ENCODE data around the gene GMNN.
"Not testable (repeated sequence)": the region's sequence is repeated elsewhere in the genome, so short reads cannot be mapped to it uniquely, and the experiment has no call there.

GMNN gene

DNA sequence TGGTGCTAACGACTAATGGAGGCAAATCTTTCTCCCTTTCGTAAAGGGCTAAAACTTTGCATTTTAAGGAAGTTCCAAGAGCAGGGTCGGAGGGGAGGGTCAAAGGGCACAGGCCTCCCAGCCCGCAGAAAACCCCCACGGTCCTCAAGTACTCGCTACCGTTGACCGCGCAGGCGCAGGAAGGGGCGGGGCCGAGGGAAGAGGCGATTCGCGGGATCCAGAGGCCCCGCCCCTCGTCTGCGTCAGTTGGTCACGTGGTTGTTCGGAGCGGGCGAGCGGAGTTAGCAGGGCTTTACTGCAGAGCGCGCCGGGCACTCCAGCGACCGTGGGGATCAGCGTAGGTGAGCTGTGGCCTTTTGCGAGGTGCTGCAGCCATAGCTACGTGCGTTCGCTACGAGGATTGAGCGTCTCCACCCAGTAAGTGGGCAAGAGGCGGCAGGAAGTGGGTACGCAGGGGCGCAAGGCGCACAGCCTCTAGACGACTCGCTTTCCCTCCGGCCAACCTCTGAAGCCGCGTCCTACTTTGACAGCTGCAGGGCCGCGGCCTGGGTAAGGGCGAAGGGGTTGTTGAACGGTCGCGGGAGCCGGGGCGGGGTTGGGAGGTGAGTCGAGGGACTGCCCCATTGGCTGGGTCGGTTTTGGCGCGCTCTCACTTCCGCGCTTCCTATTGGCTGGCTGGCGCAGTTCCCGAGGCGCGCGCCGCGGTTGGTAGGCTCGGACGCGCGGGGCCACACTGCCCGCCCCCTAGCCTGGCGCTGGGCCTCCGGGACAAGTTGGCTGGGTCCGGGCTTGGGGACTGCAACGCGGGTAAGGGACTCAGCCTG, at the start of gene GMNN:
Gene GMNN (plus strand): TSS at position 242 of the 824 bp plus-strand sequence. CDS start 2,310 bp downstream, outside the sequence.
- DNase-seq, result peak; percentile 78

DNA sequence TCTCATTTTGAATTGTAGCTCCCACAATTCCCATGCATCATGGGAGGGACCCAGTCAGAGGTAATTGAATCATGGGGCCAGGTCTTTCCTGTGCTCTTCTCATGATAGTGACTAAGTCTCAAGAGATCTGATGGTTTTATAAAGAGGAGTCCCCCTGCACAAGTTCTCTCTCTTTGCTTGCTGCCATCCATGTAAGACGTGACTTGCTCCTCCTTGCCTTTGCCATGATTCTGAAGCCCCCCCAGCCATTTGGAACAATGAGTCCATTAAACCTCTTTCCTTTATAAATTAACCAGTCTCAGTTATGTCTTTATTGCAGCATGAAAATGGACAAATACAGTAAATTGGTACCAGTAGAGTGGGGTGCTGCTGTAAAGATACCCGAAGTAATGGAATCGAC, 44.1 kb upstream of the GMNN start:
- DNase-seq, result not testable (repeated sequence)

DNA sequence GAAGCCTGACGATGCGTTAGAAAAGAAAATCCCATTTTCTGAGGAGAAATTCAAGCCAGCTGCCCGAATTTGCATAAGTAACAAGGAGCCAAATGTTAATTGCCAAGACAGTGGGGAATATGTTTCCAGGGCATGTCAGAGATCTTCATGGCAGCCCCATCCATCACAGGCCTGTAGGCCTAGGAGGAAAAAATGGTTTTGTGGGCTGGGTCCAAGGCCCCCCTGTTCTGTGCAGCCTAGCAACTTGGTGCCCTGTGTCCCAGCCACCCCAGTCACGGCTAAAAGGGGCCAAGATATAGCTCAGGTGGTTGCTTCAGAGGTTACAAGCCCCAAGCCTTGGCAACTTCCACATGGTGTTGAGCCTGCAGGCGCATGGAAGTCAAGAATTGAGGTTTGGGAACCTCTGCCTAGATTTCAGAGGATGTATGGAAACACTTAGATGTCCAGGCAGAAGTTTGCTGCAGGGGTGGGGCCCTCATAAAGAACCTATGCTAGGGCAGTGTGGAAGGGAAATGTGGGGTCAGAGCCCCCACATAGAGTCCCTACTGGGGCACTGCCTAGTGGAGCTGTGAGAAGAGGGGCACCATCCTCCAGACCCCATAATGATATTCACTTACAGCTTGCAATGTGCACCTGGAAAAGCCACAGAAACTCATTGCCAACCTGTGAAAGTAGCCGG, 43.1 kb upstream of the GMNN start:
- DNase-seq, result not testable (repeated sequence)

DNA sequence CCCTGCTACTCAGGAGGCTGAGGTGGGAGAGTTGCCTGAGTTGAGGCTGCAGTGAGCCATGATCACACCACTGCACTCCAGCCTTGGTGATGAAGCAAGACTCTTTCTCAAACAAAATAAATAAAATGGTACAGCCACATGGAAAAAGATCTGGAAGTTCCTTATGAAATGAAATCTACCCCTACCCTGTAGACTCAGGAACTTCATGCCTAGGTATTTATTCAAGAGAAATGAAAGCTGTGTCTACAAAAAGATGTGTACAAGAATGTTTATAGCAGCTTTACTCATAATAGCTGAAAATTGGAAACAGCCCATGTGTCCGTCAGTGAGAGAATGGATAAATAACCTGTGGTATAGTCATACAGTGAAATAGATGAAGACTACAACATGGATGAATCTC, 40.6 kb upstream of the GMNN start:
- no peak for DNase-seq

DNA sequence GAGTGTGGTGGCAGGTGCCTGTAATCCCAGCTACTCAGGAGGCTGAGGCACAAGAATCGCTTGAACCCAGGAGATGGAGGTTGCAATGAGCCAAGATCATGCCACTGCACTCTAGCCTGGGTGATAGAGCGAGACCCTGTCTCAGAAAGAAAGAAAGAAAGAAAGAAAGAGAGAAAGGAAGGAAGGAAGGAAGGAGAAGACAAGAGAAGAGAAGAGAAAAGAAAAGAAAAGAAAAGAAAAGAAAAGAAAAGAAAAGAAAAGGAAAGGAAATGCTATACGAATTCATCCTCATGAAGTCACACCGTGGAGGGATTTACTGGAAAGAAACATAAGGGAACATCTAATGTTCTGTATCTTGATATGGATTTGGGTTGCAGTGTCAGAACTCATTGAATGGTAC, 40.0 kb upstream of the GMNN start:
- DNase-seq, result not testable (repeated sequence)

DNA sequence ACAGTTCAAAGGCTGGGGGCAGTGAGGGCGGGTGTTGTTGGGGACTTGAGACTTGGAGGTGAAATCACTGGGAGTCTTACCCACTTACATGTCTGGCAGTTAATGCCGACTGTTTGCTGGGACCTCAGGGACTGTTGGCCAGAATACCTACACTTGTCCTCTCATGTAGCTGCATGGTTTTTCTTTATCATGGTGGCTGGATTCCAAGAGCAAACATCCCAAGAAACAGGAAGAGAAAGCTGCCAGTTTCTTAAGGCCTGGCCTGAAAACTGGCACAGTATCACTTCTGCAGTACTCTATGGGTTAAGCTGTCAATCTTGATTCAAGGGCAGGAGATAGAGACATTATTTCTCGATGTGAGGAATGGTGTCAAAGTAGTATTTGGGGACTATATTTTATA, 36.0 kb upstream of the GMNN start:
- no peak for DNase-seq

DNA sequence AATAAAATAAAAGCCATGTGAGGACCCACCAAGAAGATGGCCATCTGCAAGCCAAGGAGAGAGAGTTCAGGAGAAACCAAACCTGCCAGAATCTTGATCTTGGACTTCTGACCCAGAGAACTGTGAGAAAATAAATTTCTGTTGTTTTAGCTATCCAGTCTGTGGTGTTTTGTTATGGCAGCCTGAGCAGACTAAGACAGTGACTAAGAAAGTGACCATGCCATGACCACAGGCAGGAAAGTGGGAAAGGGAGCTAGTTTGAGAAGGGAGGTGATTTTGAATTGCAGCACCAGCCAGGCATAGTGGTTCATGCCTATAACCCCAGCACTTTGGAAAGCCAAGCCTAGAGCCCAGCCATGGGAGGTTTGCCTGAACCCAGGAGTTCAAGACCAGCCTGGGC, 33.9 kb upstream of the GMNN start:
- no peak for DNase-seq

DNA sequence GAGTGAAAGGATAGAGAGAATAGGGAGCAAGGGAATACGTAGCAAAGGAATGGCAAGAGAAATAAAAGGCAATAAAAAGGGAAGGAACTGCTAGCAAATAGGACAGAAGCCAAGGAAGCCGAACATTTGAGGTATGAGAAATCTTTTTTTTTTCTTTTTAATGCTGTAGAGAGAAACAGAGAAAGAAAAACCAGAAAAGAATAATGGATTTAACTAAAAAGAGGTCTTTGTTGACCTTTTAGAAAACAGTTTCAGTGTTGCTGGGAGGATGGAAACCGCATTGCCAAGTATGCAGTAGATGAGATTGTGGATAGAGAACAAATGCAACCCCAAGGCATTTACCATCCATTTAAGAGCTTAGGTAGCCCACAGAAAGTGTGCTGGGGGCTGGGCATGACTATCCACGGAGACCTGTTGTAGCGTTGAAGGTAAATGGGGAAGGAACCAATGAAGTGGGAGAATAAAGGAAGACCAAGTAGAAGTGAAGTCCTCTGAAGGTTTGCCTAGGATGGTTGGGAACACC, 32.5 kb upstream of the GMNN start:
- DNase-seq, result no peak

DNA sequence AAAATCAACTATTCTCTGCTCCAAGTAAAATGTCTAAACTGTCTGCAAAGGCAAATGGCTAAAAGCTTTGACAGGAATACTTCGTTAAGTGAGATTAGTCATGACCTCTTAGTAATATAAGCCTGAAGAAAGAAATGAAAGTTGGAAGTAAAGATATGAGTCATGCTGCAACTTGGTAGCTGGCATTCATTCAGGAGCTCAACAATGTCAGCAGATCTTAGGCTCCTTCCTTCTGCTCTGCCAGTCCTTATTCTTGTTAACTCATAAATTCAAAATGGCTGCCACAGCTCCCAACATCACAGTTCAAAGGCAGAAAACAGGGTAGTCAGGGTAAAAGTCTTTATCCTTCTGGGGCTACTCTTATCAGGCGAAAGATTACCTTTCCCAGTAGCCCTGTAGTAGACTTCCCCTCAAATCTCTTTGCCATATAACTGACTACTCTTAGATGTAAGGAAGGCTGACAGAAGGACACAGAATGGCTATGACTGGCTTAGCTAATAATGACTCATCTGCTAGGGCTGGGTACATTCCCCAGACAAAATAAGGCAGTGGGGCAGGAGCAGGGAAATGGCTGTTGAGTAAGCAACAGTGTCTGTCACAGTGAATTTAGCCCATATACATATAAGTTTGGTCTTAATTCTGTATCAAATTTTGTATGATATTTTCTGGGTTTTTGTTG, 31.3 kb upstream of the GMNN start:
- no peak for DNase-seq

DNA sequence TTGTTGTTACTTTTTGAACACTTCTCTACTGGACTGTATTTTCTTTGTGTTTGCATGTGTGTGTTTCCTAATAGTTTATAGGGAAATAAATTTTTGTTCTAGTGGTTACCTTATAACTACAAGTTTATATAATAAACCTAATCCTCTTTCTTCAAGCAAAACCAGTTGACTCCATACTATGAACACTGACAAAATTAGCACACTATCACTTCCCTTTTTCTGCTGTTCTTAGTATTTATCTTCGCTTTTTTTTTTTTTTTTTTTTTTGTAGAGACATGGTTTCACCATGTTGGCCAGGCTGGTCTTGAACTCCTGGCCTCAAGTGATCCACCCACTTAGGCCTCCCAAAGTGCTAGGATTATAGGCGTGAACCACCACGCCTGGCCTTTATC, 30.8 kb upstream of the GMNN start:
- no peak for DNase-seq

DNA sequence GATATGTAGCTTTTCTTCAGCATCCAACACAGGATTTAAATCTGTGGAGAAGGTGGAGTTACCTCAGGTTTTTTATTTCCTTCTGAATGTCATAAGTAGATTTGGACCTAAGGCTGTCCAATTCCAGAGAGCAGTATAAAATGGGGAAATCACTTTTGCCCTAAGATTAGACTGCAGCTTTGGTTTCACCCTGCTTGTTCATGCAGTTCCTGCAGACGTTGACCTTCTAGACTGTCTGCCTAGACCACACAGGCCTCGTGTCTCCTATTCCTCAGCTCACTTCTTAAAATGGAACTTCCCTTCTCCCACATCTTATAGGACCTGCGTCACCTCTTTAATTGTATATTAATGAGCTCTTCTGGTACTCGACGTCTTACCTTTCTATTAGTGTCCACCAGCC, 29.8 kb upstream of the GMNN start:
- DNase-seq, result no peak

DNA sequence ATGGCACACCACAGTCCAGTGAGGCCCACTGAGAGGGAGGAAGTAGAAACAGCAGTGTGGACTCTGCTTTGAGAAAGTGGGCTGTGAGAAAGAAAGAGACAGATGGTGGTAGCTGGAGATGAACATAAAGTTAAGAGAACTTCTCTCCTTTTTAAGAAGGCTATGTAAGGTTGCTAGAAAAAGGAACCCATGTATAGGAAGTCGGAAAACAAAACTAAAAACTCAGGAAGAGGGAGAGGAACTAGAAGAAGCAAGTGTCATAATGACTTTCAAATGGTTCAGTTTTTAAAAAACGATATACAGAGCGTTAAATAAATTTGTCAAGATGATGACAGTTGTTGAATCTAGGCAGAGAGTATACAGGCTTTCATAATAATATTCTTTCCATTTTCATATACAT, 25.4 kb upstream of the GMNN start:
- DNase-seq, result no peak

DNA sequence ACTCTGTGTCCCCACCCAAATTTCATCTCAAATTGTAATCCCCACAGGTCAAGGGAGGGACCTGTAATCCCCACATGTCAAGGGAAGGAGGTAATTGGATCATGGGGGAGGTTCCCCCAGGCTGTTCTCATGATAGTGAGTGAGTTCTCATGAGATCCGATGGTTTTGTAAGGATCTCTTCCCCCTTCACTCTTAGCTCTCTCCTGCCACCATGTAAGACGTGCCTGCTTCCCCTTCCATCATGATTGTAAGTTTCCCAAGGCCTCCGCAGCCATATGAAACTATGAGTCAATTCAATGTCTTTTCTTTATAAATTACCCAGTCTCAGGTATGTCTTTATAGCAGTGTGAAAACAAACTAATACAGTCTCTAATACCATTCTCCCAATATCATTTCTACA, 23.9 kb upstream of the GMNN start:
- DNase-seq, result not testable (repeated sequence)

DNA sequence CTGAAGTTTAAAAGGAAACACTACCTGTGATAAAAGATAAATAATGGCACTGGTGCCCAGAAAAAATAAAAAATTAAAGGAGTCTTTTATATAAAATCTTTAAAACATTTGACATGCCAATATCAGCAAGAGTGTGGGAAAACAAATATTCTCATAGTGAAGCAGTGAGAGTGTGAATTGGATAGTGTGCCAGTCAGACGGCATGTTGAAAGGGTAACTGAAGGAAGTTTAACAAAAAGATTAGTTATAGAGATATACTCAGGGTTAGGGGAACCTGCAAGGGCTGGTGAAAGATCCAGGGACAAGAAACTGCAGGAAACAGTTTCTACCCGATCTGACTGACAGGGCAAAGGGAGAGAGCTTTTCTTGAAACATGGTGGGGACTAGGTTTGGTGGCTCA, 22.2 kb upstream of the GMNN start:
- DNase-seq, result no peak

DNA sequence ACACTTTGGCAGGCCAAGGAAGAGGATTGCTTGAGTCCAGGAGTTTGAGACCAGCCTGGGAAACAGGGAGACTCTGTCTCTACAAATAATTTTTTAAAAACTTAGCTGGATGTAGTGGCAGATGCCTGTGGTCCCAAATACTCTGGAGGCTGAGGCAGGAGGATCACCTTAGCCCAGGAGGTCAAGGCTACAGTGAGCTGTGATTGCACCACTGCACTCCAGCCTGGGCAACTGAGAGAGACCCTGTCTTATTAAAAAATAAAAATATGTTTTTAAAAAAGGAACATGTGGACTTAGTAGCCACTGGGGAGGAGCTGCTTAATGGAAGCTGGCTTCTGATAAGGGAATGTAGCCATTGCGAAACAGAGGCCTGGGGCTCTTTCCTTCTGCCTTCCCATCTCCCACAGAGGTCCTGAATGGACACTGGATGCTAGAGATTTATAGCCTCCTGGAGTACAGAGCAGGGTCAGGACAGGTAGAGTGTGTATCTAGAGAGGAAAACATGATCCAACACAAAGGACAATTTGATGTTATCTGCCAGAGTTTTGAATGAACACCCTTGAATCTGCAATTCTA, 21.7 kb upstream of the GMNN start:
- DNase-seq, result no peak

DNA sequence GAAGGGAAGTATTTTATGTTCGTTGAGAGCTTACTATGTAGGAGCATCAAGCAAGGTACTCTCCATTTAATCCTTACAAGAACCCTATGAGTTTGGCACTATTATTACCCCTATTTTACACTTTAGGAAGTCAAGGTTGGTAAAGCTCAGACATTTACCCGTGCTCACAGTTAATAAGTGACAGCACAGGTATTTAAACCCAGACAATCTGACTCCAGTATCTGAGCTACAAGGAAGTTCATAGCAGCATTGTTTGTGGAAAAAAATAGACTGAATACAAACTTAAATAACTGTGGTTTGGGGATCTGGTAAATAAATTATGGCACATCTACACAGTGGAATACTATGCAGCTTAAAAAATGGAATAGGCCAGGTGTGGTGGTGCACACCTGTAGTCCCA, 21.2 kb upstream of the GMNN start:
- no peak for DNase-seq

DNA sequence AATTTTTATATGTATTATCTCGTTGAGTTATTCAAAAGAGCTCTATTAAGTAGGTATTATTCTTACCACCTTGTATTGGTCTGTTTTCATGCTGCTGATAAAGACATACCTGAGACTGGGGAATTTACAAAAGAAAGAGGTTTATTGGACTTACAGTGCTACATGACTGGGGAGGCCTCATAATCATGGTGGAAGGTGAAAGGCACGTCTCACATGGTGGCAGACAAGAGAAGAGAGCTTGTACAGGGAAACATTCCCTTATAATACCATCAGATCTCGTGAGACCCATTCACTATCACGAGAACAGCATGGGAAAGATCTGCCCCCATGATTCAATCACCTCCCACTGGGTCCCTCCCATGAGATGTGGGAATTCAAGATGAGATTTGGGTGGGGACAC, 20.4 kb upstream of the GMNN start:
- not testable (repeated sequence) for DNase-seq

DNA sequence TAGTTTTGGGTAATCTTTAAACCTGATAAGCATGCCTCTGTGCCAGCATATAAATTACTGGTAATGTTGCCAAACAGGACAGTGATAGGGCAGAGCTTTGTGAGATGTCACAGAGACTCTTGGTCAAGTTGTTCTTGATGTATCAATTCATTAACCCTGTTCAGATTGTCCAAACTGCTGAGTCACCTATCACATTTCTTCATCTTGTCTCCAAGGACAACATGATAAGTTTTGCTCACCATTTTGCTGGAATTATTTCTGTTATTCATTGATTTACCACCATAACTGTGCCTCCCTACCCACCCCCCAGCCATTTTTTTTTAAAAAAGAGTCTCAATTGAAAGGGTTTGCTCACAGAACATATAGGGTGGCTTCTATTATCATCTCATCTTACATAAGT, 19.5 kb upstream of the GMNN start:
- DNase-seq, result no peak

DNA sequence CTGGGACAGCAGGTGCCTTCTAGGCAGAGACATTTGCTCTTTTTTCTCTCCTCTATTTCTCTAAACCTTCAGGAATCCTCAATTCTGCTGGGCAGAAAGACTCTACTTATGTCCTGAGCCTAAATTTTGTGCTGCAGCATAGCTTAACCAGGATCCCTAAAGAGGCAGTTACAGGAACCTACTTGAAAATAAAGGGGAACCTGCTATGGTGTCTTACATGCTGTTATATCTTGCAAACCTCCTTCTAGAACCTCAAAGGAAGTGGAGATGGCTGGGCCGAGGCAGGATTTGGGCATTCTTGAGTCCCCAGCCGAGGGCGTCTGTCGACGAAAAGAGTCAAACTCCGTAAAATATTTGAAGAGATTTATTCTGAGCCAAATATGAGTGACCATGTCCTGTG, 17.1 kb upstream of the GMNN start:
- DNase-seq, result no peak

DNA sequence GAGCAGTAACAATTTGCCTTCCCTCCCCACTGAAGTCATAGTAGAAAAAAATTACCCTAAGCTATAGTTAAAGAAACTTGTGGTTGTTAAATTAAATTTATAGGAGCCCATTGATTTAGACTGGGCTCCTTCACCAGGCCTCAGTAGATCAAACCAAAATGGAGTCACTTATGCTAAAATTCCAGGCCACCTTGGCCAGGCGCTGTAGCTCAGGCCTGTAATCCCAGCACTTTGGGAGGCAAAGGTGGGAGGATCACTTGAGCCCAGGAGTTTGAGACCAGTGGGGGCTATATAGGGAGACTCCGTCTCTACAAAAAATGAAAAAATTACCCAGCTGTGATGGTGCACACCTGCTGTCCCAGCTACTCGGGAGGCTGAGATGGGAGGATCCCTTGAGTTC, 15.0 kb upstream of the GMNN start:
- DNase-seq, result no peak

DNA sequence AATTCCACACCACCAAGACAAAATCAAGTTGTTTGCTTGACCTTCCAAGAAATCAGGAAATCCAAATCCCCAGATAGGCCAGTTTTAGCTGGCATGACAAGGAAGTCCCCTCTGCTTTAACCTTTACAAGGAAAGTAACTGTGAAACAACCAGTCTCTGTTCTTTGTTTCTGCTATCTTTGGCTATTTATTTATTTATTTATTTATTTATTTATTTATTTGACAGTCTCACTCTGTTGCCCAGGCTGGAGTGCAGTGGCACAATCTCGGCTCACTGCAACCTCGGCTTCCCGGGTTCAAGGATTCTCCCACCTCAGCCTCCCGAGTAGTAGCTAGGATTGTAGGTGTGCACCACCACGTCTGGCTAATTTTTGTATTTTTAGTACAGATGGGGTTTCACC, 14.5 kb upstream of the GMNN start:
- DNase-seq, result no peak

DNA sequence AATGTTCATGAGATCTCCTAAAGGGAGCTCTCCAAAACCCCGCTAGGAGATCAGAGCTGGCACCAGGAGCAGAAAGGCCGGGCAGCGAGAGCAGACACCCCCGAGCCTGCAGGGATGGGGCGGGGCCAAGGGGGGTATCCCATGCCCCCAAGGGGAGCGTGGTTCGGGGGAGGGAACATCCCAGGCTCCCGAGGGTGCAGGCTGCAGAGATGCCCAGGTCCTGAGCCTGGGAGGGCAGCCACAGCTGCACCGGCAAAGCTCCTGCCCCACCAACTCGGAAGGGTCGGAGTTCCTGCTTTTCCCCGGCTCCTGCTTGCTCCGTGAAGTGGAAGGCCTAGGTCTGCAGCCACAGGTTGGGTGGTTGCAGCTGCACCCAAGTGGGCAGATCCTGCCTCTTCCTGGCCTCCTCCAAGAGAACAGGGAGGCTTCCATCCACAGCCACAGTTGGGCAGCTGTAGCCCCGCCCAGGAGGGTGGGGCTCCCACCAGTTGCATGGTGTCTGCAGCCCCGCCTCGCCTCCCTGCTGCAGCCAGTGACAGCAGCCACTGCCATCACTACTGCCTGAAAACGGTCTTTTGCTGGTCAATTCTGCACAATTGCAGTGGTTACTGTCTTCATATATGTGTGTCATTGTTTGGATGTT, 13.4 kb upstream of the GMNN start:
- no peak for DNase-seq

DNA sequence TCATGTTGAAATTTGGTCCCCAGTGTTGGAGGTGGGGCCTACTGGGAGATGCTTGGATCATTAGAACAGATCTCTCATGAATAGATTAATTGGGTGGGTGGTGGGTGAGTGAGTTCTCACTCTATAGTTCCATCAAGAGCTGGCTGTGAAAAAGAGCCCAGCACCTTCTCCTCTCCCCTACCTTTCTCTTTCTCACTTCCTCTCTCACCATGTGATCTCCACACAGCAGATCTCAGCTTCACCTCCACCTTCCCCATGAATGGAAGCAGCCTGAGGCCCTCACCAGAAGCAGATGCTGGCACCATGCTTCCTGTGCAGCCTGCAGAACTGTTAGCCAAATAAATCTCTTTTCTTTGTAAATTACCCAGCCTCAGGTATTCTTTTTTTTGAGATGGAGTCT, 12.9 kb upstream of the GMNN start:
- no peak for DNase-seq
